Gastrocnemius medialis (tissue), 4 donors: ENCODE measurements around the gene THBS1.

Source experiments
- POLR2A ChIP-seq, 2 donors: fragments of 450-650 bp; IDR thresholded peaks; one replicate each; pipeline ENCODE4 v1.6.1; 2017; ENCODE audit warnings: antibody characterized with exemption in 2 of 2, mild to moderate bottlenecking in 2 of 2, moderate library complexity in 2 of 2
- TF ChIP-seq, protein P1 (sequence below), 5 experiments: fragments of 450-650 bp in 3 of 5; fragments of 200-600 bp in 2 of 5; sonication (generic) in 2 of 5; IDR thresholded peaks in 4 of 5; conservative IDR thresholded peaks in 1 of 5; 1 replicate in 4 of 5; 2 replicates in 1 of 5; pipeline ENCODE4 v1.5.1; 2016 to 2019; ENCODE audit warnings: antibody characterized with exemption in 5 of 5, mild to moderate bottlenecking in 3 of 5, moderate library complexity in 3 of 5

DNA sequence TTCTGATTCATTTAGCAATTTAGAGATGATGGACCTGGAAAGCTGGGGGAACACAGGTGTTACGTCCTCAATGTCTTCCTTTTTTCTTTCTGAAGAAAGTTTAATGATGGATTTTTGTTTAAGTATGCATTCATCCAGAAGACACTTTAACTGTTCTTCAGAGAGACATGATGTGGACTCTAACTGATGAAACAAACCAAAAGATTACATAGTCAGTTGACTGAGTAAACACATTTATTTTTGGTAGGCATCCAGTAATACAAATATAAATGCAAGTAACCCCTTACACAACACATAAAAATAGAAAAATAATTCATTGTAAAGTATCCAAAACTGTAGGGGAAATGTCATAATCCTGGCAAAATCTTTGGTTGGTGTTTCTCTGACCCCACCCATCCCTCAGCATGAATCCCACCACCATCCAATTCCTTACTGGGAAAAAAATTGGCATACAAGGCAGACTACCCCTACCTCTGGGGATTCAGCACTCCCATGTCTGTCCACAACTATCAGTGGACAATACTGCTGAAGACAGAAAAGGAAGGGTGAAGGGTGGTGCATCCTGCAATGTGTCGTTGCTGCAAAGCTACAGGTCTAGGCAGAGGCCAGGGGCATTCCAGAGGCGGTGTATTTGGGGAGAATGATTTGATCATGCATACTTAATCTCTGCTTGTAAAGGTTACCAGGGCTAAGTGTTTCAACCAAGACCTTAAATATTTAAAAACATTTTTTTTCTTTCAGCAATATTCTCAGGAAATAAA lies 37.4 kb downstream of the THBS1 start:
- no peak for TF ChIP-seq POLR2A (IDR thresholded peaks at IDR 0.05)
- TF ChIP-seq, protein P1, sequence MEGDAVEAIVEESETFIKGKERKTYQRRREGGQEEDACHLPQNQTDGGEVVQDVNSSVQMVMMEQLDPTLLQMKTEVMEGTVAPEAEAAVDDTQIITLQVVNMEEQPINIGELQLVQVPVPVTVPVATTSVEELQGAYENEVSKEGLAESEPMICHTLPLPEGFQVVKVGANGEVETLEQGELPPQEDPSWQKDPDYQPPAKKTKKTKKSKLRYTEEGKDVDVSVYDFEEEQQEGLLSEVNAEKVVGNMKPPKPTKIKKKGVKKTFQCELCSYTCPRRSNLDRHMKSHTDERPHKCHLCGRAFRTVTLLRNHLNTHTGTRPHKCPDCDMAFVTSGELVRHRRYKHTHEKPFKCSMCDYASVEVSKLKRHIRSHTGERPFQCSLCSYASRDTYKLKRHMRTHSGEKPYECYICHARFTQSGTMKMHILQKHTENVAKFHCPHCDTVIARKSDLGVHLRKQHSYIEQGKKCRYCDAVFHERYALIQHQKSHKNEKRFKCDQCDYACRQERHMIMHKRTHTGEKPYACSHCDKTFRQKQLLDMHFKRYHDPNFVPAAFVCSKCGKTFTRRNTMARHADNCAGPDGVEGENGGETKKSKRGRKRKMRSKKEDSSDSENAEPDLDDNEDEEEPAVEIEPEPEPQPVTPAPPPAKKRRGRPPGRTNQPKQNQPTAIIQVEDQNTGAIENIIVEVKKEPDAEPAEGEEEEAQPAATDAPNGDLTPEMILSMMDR (IDR thresholded peaks at IDR 0.05 in 4 of 5, conservative IDR thresholded peaks at IDR 0.05 in 1 of 5), result no peak
